ENCODE measurements around the gene SEMA5A. TPM values are rescaled to one million over a fixed set of nuclear protein-coding genes. Genes with fewer than 3 reads are reported as not detected.

The SEMA5A gene, protein sequence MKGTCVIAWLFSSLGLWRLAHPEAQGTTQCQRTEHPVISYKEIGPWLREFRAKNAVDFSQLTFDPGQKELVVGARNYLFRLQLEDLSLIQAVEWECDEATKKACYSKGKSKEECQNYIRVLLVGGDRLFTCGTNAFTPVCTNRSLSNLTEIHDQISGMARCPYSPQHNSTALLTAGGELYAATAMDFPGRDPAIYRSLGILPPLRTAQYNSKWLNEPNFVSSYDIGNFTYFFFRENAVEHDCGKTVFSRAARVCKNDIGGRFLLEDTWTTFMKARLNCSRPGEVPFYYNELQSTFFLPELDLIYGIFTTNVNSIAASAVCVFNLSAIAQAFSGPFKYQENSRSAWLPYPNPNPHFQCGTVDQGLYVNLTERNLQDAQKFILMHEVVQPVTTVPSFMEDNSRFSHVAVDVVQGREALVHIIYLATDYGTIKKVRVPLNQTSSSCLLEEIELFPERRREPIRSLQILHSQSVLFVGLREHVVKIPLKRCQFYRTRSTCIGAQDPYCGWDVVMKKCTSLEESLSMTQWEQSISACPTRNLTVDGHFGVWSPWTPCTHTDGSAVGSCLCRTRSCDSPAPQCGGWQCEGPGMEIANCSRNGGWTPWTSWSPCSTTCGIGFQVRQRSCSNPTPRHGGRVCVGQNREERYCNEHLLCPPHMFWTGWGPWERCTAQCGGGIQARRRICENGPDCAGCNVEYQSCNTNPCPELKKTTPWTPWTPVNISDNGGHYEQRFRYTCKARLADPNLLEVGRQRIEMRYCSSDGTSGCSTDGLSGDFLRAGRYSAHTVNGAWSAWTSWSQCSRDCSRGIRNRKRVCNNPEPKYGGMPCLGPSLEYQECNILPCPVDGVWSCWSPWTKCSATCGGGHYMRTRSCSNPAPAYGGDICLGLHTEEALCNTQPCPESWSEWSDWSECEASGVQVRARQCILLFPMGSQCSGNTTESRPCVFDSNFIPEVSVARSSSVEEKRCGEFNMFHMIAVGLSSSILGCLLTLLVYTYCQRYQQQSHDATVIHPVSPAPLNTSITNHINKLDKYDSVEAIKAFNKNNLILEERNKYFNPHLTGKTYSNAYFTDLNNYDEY
- 38.9 TPM for total RNA-seq
- long read RNA-seq, full-length matches to known transcripts, result 2 of 16 reads
- long read RNA-seq, partial matches to known transcripts, result 1 of 16 reads
- long read RNA-seq, other reads (novel, unspliced or antisense), result 13 of 16 reads

DNA sequence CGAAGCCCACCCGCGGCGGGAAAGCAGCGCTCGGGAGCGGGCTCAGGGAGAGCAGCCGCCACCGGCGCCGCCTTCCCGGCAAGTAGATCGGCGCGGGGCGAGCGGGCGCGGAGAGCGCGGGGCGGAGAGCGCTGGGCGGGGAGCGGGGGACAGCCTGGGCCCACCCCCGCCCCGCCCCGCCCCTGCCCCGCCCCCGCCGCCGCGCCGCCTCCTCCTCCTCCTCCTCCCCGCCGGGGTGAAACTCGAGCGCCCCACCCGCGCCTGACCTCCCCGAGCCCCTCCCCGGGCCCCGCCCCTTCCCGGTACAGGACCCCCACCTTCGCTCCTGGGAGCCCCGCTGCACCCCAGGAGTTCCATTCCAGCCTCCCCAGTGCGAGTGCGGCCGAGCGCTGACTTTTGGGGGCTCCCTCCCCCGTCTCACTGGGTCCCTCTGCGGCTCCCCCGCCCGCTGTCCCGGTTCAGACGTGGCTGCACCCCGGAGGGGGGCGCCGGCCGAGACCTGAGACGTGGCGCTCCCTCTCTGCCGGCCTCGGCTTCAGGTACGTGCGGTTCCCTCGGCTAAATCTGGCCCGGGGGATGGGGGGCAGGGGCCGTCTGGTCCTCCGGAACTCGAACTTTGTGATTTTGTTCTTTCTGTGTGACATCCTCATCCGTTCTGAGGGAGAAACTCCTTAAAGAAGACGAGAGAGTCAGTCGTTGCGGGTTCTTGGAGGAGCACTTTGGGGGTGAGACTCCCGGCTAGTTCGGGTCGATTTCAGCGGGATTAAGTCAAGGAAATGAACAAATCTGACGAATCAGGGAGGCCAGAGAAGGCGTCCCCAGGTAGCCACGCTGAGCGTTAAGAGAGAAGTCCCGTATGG is at the start of gene SEMA5A:
Gene SEMA5A (minus strand): TSS at position 84 of the 860 bp plus-strand sequence. CDS start 166,129 bp downstream, outside the sequence.
- peak; percentile 90 for DNase-seq
- H3K27ac ChIP-seq, result peak within 1 kb of the TSS; percentile 77
- no peaks in the 10 kb centered on the region for H3K9me3 ChIP-seq
- H3K27me3 ChIP-seq, result peaks cover 13% of the 10 kb centered on the region
- peak; percentile 89 for ATAC-seq
- H3K4me1 ChIP-seq, result no peaks in the 10 kb centered on the region
- TF ChIP-seq, protein P1, sequence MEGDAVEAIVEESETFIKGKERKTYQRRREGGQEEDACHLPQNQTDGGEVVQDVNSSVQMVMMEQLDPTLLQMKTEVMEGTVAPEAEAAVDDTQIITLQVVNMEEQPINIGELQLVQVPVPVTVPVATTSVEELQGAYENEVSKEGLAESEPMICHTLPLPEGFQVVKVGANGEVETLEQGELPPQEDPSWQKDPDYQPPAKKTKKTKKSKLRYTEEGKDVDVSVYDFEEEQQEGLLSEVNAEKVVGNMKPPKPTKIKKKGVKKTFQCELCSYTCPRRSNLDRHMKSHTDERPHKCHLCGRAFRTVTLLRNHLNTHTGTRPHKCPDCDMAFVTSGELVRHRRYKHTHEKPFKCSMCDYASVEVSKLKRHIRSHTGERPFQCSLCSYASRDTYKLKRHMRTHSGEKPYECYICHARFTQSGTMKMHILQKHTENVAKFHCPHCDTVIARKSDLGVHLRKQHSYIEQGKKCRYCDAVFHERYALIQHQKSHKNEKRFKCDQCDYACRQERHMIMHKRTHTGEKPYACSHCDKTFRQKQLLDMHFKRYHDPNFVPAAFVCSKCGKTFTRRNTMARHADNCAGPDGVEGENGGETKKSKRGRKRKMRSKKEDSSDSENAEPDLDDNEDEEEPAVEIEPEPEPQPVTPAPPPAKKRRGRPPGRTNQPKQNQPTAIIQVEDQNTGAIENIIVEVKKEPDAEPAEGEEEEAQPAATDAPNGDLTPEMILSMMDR (IDR thresholded peaks at IDR 0.05), result no peak
- H3K4me3 ChIP-seq, result peak within 1 kb of the TSS; percentile 56
- peaks cover 8% of the 10 kb centered on the region for H3K36me3 ChIP-seq
- intact Hi-C loops (cut with DNase I), result no loop called here

DNA sequence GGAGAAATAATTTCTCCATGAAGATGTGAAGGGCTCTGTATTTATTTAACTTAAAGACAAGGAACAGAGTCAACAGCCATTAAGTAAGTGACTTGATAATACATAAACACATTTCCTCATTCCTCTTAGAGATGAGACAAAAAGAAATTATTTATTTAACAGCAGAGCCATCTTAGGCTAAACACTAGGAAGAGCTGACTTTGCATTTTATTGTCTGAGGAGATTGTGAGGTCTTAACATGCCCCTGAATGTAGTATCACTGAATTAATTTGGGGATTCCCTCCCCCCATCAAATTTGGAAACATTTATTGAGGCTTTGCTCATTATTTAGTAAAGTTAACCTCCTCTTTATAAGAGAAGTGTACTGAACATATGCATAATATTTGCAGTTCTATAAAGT is 49.0 kb upstream of the SEMA5A start:
- intact Hi-C loops (cut with DNase I), result no loop called here

DNA sequence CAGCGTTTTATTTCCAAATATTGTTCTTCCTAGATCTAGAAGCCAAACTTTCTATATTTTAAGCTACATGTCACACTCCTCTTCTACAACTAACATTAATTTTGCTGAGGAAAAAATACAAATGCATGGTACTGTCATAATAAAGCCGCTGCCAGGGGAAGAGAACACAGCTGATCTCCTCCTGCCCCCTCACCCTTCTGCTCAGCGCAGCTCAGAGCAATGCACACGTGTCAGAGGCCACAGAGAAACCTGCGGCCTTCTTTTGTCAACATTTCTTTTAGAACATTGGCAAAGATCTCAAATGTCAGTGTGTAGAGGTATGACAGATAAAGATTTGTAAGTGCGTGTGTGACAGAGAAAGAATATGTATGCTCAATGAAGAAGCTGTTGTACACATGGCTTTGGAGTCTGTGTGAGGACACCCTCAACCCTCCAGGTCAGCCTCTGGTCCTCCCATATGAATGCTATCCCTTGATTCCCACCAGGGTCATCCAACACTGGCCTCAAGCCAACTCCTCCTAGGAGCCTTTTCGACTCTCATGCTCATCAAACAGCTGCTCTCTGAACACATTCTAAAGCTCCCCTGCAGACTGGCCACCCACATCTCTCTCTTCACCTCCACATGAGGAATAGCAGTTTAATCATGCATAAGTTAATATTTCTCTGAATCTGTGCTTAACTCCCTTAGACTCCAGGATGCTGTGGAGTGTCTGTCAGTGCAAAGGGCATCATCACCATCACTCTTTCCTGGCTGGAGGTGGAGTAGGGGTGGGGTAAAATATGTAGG is 43.4 kb upstream of the SEMA5A start:
- ATAC-seq, result no peak
- H3K27me3 ChIP-seq, result no peaks in the 10 kb centered on the region
- no peak for DNase-seq
- H3K4me1 ChIP-seq, result no peaks in the 10 kb centered on the region
- no peak overlapping the region for H3K4me3 ChIP-seq
- TF ChIP-seq, protein P1 (IDR thresholded peaks at IDR 0.05), result no peak
- intact Hi-C loops (cut with DNase I), result no loop called here
- no peaks in the 10 kb centered on the region for H3K9me3 ChIP-seq
- no peak overlapping the region for H3K27ac ChIP-seq
- H3K36me3 ChIP-seq, result no peaks in the 10 kb centered on the region

More for the DNA sequence above, 49.0 kb upstream of the SEMA5A start:
- Histone ChIP-seq H3K9me3 (no peaks in the 10 kb centered on the region), H3K36me3 (no peaks in the 10 kb centered on the region), H3K27ac (no peak overlapping the region), H3K4me3 (no peak overlapping the region), H3K27me3 (no peaks in the 10 kb centered on the region), H3K4me1 (no peaks in the 10 kb centered on the region)
- ATAC-seq, result no peak
- TF ChIP-seq, protein P1 (IDR thresholded peaks at IDR 0.05), result no peak
- no peak for DNase-seq

DNA sequence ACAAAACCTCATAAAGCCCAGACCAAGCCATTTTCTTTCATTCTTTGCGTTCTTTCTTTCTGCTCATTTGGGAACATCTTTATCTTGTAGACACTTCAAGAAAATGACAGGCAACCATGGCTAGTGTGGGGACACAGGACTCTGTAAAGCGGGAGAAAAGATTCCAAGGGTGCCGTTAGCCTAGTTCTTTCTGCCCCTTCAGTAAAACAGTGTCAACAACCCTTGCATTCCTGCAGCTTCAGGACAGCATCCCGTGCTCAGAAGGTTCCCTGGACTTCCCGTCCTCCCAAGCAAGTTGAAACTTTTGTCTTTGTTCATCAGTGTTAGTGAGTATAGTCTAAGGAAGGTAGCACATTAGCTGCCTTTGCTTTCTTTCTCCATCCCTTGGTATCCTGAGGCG is 42.4 kb upstream of the SEMA5A start:
- Histone ChIP-seq H3K27ac (no peak overlapping the region), H3K9me3 (no peaks in the 10 kb centered on the region), H3K36me3 (no peaks in the 10 kb centered on the region), H3K27me3 (no peaks in the 10 kb centered on the region), H3K4me1 (no peaks in the 10 kb centered on the region), H3K4me3 (no peak overlapping the region)
- DNase-seq, result no peak
- TF ChIP-seq, protein P1 (IDR thresholded peaks at IDR 0.05), result no peak
- peak; percentile 39 for ATAC-seq
- intact Hi-C loops (cut with DNase I), result no loop called here
